GM21717 (cell line): ENCODE results near the gene GCGR.

Experiments
- ATAC-seq: cut with Tn5 transposase; IDR thresholded peaks from one replicate; pipeline ENCODE4 v1.9.1; 2021; ENCODE audit warnings: mild to moderate bottlenecking, moderate library complexity; ENCODE audit not compliant: unreplicated experiment

GCGR gene

GRCh38 chr17:81811705-81812570 lies 8.0 kb downstream of the GCGR start:
- ATAC-seq = no peak

GRCh38 chr17:81812571-81813370 lies 8.8 kb downstream of the GCGR start:
- no peak for ATAC-seq

- ATAC-seq = no peak
Observed at GRCh38 chr17:81813371-81813684, 9.4 kb downstream of the GCGR start.

- no peak for ATAC-seq
Observed at GRCh38 chr17:81813861-81814683, 10.1 kb downstream of the GCGR start.

- ATAC-seq = no peak
Observed at GRCh38 chr17:81814748-81815645, 11.0 kb downstream of the GCGR start.

GRCh38 chr17:81815646-81815986 lies 11.7 kb downstream of the GCGR start:
- ATAC-seq = no peak

- ATAC-seq = no peak
Observed at GRCh38 chr17:81817758-81818147, 13.8 kb downstream of the GCGR start.

- no peak for ATAC-seq
Observed at GRCh38 chr17:81819708-81820107, 15.8 kb downstream of the GCGR start.

GRCh38 chr17:81821147-81821546 lies 17.2 kb downstream of the GCGR start:
- ATAC-seq = no peak

GRCh38 chr17:81821603-81822311 lies 17.8 kb downstream of the GCGR start:
- ATAC-seq = no peak

- no peak for ATAC-seq
Observed at GRCh38 chr17:81822312-81822637, 18.3 kb downstream of the GCGR start.

GRCh38 chr17:81822996-81823819 lies 19.3 kb downstream of the GCGR start:
- no peak for ATAC-seq

- ATAC-seq = no peak
Observed at GRCh38 chr17:81823820-81824550, 20.0 kb downstream of the GCGR start.

GRCh38 chr17:81824595-81824994 lies 20.6 kb downstream of the GCGR start:
- no peak for ATAC-seq

- ATAC-seq = no peak
Observed at GRCh38 chr17:81825841-81826466, 22.0 kb downstream of the GCGR start.

- no peak for ATAC-seq
Observed at GRCh38 chr17:81828656-81829055, 24.7 kb downstream of the GCGR start.

GRCh38 chr17:81829858-81830257 lies 25.9 kb downstream of the GCGR start:
- no peak for ATAC-seq

- no peak for ATAC-seq
Observed at GRCh38 chr17:81831563-81831956, 27.6 kb downstream of the GCGR start.
